ENCODE measurements around the gene INTS14. TPM values are rescaled to one million over a fixed set of nuclear protein-coding genes. Genes with fewer than 3 reads are reported as not detected.

Gene INTS14
- total and polyA plus RNA-seq, 4 donors: 14.8 to 38.2 (median 28.8) TPM

DNA sequence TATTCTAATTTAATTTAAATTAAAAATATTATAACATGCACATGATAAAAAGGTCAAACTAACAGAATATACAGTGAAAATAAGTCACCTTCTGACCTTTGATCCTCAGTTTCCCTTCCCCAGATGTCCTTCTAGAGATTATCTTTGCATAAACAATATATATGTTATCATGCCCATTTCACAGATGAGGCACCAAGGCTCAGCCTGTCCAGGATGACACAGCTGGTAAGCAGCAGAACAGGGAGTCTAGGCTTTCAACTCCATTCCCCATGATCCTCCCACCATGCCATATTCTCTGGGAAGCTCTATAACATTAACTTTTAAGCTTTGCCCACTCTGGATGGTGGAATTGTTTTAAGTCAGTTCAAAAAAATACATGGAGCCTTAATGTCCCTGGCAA, 12.2 kb upstream of the INTS14 start:
- no peak overlapping the region for H3K9ac ChIP-seq (ENCODE audit: insufficient read depth in 1 of 2, low read length in 2 of 2)
- H3K4me3 ChIP-seq: no peak overlapping the region
- peaks cover 0 to 39% (median 7%) of the 10 kb centered on the region in 5 donors for H3K4me1 ChIP-seq (ENCODE audit: control insufficient read depth in 5 of 5, insufficient read depth in 5 of 5, low read length in 5 of 5)
- H3K27ac ChIP-seq (ENCODE audit: low read depth in 1 of 2, low read length in 1 of 2): no peak overlapping the region
- H3K27me3 ChIP-seq (ENCODE audit: control insufficient read depth in 3 of 3, insufficient read depth in 3 of 3, low read length in 2 of 3): no peaks in the 10 kb centered on the region
- no peak for TF ChIP-seq CTCF (IDR thresholded peaks at IDR 0.05; ENCODE audit: control extremely low read depth, extremely low read depth)
- DNase-seq (no peak), ATAC-seq (ENCODE audit: insufficient read depth, low FRiP score) (no peak)
- peaks cover 0 to 17% (median 3%) of the 10 kb centered on the region in 4 donors for H3K36me3 ChIP-seq (ENCODE audit: control insufficient read depth in 4 of 4, insufficient read depth in 4 of 4, low read length in 4 of 4)
- H3K9me3 ChIP-seq (ENCODE audit: control insufficient read depth in 4 of 4, insufficient read depth in 3 of 4, low read length in 3 of 4): no peaks in the 10 kb centered on the region

- no peak for TF ChIP-seq CTCF (IDR thresholded peaks at IDR 0.05; ENCODE audit: control extremely low read depth, extremely low read depth)
- no peak within 1 kb of the TSS for H3K4me3 ChIP-seq
- no peak within 1 kb of the TSS for H3K27ac ChIP-seq (ENCODE audit: low read depth in 1 of 2, low read length in 1 of 2)
- H3K36me3 ChIP-seq (ENCODE audit: control insufficient read depth in 4 of 4, insufficient read depth in 4 of 4, low read length in 4 of 4): peaks cover 0 to 17% (median 3%) of the 10 kb centered on the region in 4 donors
- DNase-seq: no peak
- no peak within 1 kb of the TSS for H3K9ac ChIP-seq (ENCODE audit: insufficient read depth in 1 of 2, low read length in 2 of 2)
- H3K9me3 ChIP-seq (ENCODE audit: control insufficient read depth in 4 of 4, insufficient read depth in 3 of 4, low read length in 3 of 4): no peaks in the 10 kb centered on the region
- no peaks in the 10 kb centered on the region for H3K27me3 ChIP-seq (ENCODE audit: control insufficient read depth in 3 of 3, insufficient read depth in 3 of 3, low read length in 2 of 3)
- H3K4me1 ChIP-seq (ENCODE audit: control insufficient read depth in 5 of 5, insufficient read depth in 5 of 5, low read length in 5 of 5): peaks cover 0 to 25% (median 7%) of the 10 kb centered on the region in 5 donors
- no peak for ATAC-seq (ENCODE audit: insufficient read depth, low FRiP score)
- WGBS, 2 donors: 93 to 96% methylated on average over 6 of the region's 6 CpGs
Measured at GRCh38 chr15:65621638-65622037, 10.7 kb upstream of the INTS14 start, which contains the start of gene SLC24A1. Gene SLC24A1, plus strand, starts transcription at chr15:65621938. Its CDS starts 2,143 bp downstream, at chr15:65624081.

DNA sequence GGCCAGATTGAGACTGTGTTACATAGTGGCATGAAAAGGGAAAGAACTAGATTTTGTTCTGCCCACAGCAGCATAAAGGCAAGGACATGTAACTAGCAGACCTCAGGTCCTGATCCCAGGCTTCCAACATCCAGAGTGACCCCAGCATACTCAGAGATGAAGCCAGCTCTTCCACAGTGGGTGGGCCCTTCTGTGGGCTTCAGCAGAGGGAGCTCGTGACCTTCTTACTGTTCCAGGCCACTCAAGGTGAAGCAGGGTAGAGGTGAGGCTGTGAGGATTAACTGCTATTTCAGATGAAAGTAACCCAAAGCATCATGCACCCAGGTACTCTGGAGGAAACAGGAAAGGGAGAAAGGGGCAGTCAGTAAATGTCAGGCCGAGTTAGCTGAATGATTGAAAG, 9.9 kb upstream of the INTS14 start:
- Histone ChIP-seq H3K4me3 (no peak overlapping the region), H3K4me1 (ENCODE audit: control insufficient read depth in 5 of 5, insufficient read depth in 5 of 5, low read length in 5 of 5) (peaks cover 0 to 22% (median 7%) of the 10 kb centered on the region in 5 donors), H3K27me3 (ENCODE audit: control insufficient read depth in 3 of 3, insufficient read depth in 3 of 3, low read length in 2 of 3) (no peaks in the 10 kb centered on the region), H3K9ac (ENCODE audit: insufficient read depth in 1 of 2, low read length in 2 of 2) (no peak overlapping the region), H3K36me3 (ENCODE audit: control insufficient read depth in 4 of 4, insufficient read depth in 4 of 4, low read length in 4 of 4) (peaks cover 0 to 17% (median 3%) of the 10 kb centered on the region in 4 donors), H3K9me3 (ENCODE audit: control insufficient read depth in 4 of 4, insufficient read depth in 3 of 4, low read length in 3 of 4) (no peaks in the 10 kb centered on the region), H3K27ac (ENCODE audit: low read depth in 1 of 2, low read length in 1 of 2) (no peak overlapping the region)
- 93% methylated on average over 2 of the region's 2 CpGs for WGBS, 2 donors
- ATAC-seq (ENCODE audit: insufficient read depth, low FRiP score) (no peak), DNase-seq (no peak)
- TF ChIP-seq CTCF (IDR thresholded peaks at IDR 0.05; ENCODE audit: control extremely low read depth, extremely low read depth): no peak

All from lung (tissue), 12 donors.